PFSK-1 (cell line): ENCODE data around the gene NPPB.

Experiments used
- FOXP2 ChIP-seq: optimal IDR thresholded peaks from 2 replicates; pipeline ENCODE3; 2011; ENCODE audit warnings: borderline replicate concordance, control low read depth, inconsistent platforms; ENCODE audit not compliant: insufficient read depth; ENCODE audit errors: extremely low read length, extremely low read depth
- POLR2AphosphoS5 ChIP-seq: IDR thresholded peaks from 2 replicates; pipeline ENCODE4 v1.6.1; 2012; ENCODE audit warnings: low read depth, mild to moderate bottlenecking, control low read depth, low read length, moderate library complexity
- REST ChIP-seq, 2 experiments: IDR thresholded peaks; 2 replicates each; pipeline versions ENCODE4 v1.6.1 to v1.8.0; 2011 to 2012; ENCODE audit warnings: low read depth in 2 of 2, low read length in 2 of 2, control low read depth in 1 of 2, inconsistent platforms in 1 of 2, mild to moderate bottlenecking in 1 of 2, moderate library complexity in 1 of 2; ENCODE audit not compliant: insufficient read depth in 1 of 2
- SIN3A ChIP-seq: IDR thresholded peaks from 2 replicates; pipeline ENCODE4 v1.6.1; 2012; ENCODE audit warnings: mild to moderate bottlenecking, low read length, moderate library complexity, borderline replicate concordance; ENCODE audit not compliant: insufficient read depth
- TAF1 ChIP-seq: IDR thresholded peaks from 2 replicates; pipeline ENCODE4 v1.6.1; 2012; ENCODE audit warnings: low read length, control low read depth, borderline replicate concordance; ENCODE audit not compliant: insufficient read depth

Gene NPPB

GRCh38 chr1:11835441-11836225 lies 23.1 kb downstream of the NPPB start:
- no peak for TF ChIP-seq SIN3A
- no peak for TF ChIP-seq FOXP2
- no peak for TF ChIP-seq TAF1
- no peak for TF ChIP-seq REST (IDR thresholded peaks at IDR 0.05; ENCODE audit: insufficient read depth in 1 of 2, low read depth in 2 of 2, low read length in 2 of 2)
- TF ChIP-seq POLR2AphosphoS5, result no peak

GRCh38 chr1:11833900-11834299 lies 24.8 kb downstream of the NPPB start:
- TF ChIP-seq REST (IDR thresholded peaks at IDR 0.05; ENCODE audit: insufficient read depth in 1 of 2, low read depth in 2 of 2, low read length in 2 of 2) (no peak), SIN3A (no peak), TAF1 (no peak)

- TF ChIP-seq TAF1, result no peak
- no peak for TF ChIP-seq SIN3A
- no peak for TF ChIP-seq POLR2AphosphoS5
- no peak for TF ChIP-seq FOXP2
- TF ChIP-seq REST (IDR thresholded peaks at IDR 0.05; ENCODE audit: insufficient read depth in 1 of 2, low read depth in 2 of 2, low read length in 2 of 2), result no peak
Observed at GRCh38 chr1:11833497-11833896, 25.2 kb downstream of the NPPB start.

- TF ChIP-seq SIN3A (no peak), POLR2AphosphoS5 (no peak), REST (IDR thresholded peaks at IDR 0.05; ENCODE audit: insufficient read depth in 1 of 2, low read depth in 2 of 2, low read length in 2 of 2) (no peak), TAF1 (no peak), FOXP2 (no peak)
Observed at GRCh38 chr1:11831945-11832725, 26.6 kb downstream of the NPPB start.
